NCI-H345 (cell line): ENCODE measurements around the gene RNU6-1.

Experiments
- DNase-seq: peaks from one replicate; lab custom pipeline; 2025; lab: John Stamatoyannopoulos, UW

RNU6-1 gene

GRCh38 chr15:67857220-67857619 lies 17.4 kb upstream of the RNU6-1 start:
- no peak for DNase-seq

GRCh38 chr15:67855842-67856241 lies 16.0 kb upstream of the RNU6-1 start:
- DNase-seq: no peak

DNA sequence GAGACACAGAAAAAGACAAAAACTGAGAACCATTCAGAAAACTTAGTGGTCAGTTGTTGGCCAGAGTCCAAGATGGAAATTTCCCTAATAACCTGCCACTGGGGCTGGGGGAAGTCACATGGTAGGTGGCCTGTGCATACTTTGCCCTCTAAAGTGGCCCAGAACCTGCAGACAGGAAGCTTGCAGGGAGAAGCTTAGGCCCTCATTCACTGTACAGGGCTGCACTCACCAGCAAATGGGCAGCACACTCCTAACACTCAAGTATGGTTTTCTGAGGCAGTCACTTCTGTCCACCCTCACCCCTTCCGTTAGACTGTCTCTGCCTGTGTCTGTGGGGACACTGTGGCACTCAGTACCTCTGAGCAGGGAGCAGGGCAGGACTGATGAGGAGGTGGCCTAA lies 14.5 kb upstream of the RNU6-1 start:
- no peak for DNase-seq

- DNase-seq: peak; percentile 1
Measured at GRCh38 chr15:67853454-67853853, 13.6 kb upstream of the RNU6-1 start.

DNA sequence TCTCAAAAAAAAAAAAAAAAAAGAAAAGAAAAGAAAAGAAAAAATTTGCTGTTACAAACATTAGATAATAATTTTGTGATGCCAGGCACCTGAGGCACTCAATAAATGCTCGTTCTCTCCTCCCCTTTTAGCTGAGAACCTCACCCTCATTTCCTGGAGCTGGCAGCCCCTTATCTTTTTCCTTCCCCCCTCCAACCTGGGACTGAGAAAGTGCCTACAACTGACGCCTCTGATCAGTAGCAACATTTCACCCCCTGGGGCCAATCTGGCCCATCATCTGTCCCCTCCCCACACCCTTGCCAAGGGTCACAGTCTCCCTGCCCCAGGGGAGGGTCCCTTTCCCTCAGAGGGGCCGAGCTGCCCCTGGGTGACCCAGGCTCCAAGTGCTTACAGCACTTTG lies 12.6 kb upstream of the RNU6-1 start:
- no peak for DNase-seq

DNA sequence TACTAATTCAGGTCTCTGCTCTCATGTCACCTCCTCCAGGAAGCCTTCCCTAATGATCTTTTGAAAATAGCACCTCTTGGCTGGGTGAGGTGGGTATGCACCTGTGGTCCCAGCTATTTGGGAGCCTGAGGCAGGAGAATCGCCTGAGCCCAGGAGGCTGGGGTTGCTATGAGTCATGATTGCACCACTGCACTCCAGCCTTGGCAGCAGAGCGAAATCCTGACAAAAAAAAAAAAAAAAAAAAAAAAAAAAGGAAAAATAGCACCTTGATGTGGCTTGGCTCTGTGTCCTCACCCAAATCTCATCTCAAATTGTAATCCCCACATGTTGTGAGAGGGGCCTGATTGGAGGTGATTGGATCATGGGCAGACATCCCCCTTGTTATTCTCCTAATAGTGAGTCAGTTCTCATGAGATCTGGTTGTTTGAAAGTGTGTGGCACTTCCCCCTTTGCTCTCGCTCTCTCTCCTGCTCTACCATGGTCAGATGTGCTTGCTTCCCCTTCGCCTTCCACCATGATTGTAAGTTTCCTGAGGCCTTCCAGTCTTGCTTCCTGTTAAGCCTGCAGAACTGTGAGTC lies 11.2 kb upstream of the RNU6-1 start:
- DNase-seq: no peak

DNA sequence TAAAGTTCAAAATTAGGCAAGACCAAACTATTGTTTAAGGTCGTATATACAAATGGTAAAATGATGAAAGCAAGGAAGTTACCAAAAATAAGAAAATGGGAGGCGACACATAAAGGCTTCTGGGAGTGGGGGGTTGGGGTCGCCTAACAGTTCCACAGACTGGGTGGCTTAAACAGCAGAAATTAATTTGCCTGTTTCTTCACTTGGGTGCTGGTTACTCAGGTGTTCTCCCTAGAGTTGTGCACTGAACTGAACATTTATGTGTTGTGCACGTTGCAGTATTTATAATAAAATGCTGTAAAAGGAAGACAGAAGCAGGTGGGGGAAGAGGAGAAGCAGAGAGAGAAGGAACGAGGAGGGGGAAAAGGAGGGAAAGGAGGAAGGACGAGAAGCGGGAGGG lies 10.5 kb upstream of the RNU6-1 start:
- DNase-seq: no peak

DNA sequence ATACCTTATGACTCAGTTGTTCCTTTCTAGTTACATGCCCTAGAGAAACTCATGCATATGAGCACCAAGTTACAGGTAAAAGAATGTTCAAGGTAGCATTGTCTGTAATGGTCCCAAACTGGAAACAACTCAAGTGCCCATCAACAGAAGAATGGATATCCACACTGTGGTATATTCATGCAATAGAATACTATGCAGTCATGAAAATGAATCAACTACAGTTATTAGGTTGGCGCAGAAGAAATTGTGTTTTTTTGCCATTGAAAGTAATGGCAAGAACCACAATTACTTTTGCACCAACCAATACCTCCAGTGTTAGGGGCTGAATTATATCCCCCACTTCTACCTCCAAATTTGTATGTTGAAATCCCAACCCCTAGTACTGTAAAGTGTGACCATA lies 9.7 kb upstream of the RNU6-1 start:
- DNase-seq: no peak

DNA sequence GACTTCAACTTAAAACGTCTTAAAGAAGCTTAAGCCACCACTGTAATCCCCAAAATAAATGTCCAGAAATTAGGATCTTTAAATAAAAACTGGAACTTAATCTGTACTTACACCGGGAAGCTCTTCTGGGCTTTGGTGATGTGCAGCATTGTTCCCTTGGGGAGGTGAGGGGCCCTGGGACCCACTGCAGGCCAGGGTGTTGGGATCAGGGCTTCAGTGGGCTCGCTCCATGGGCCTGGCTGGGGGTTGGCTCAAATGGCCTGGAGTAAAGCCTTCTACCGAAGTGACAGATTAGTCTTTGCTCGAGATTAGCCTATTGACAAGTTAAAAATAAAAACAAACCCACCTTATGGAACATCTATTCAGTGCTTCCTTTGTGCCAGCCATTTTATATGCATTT lies 6.1 kb upstream of the RNU6-1 start:
- no peak for DNase-seq

GRCh38 chr15:67843571-67844387 lies 3.9 kb upstream of the RNU6-1 start:
- DNase-seq: no peak

DNA sequence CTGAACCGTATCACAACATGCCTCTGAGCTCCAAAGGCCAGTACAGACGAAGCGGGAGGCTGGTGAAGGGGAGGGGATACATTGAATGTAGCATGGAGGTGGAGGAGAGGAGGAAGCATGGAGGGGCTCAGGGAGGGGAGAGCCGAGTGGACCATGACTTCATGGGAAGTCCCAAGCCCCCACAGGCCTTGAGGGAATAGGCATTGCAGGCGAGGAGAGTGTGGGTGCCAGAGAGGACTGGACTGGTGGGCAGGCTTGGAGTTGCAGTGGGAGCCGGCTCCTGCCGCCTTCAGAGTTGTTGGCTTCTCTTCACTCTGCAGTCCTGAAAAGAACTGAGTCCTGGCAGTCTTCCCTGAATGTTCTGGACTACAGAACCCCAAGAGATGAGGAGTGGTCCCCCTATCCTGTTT lies 3.3 kb upstream of the RNU6-1 start:
- DNase-seq: no peak

DNA sequence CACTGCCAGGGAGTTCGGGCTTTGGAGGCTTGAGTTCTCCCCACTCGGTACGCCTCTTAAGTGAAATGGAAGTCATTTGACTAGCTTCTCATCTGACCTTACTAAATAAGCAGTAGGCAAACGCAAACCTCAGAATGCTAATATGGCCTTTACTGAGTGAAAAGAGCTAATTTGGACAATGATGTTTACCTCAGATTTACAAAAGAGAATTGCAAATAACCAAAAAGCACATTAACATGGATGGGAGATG lies 1.6 kb upstream of the RNU6-1 start:
- no peak for DNase-seq

GRCh38 chr15:67840749-67841512 lies 1.1 kb upstream of the RNU6-1 start:
- peak; percentile 61 for DNase-seq

DNA sequence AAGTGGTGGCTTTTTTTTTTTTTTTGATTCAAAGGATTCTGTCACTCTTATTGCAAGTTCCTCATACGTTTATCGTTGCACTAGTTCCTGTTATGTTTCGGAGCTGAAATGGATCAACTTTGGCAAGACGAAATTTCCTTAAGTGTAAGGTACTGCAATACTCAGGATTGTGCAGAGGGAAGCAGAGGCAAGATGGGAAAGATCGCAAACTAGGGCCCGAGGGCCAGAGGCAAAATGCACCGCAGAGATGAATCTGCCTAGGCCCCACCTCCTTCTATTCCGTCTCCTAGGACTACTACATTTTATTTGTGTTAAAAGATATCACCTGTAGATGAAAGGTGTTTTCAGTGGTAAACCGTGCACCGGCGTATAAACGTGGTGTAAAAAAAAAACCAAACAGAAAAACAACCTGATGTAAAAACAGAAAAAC lies 331 bp downstream of the RNU6-1 start:
- DNase-seq: peak; percentile 42

GRCh38 chr15:67838789-67839332 lies 984 bp downstream of the RNU6-1 start:
- peak; percentile 67 for DNase-seq

GRCh38 chr15:67836955-67837354 lies 2.9 kb downstream of the RNU6-1 start:
- DNase-seq: no peak

GRCh38 chr15:67836477-67836876 lies 3.4 kb downstream of the RNU6-1 start:
- DNase-seq: peak; percentile 24

GRCh38 chr15:67836134-67836455 lies 3.8 kb downstream of the RNU6-1 start:
- DNase-seq: no peak

DNA sequence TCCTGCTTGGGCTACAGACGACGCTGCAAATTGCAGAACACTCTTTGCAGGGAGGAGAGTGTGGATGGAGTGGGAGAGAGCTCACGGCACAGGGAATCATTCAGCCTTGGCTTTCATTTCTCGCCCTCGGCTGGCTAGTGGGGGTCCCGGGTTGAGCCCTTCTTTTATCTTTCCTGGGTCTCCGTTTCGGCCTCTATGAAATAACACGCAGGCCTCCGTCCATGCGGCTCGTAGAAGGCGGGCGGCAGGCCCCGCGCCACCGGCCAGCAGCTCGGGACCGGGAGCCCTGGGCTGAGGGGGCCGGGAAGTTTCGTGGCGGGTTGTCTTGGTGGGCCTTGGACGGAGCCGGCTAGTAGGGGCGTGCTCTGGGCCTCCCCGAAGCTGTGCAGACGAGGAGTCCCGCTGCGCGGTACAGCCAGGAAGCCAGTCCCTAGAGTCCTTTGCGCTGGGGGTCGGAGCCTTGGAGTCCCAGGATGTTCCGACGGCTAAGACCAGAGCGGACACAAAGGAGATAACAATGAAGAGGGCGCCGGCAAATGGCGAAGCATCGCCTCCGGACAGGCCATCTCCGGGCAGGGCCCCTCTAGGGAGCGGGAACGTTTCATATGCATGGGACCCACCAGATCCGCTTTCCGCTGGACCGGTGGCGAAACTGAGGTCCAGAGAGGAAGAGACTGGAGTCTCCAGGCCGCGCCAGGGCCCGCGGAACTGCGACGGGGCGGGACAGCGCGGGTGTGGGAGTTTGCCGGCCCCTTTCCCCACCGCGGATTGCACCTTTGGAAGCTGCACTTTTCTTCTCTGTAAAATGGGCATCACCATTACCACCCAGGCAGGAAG lies 4.3 kb downstream of the RNU6-1 start:
- DNase-seq: no peak

GRCh38 chr15:67834581-67835296 lies 5.1 kb downstream of the RNU6-1 start:
- DNase-seq: no peak

GRCh38 chr15:67833710-67834511 lies 5.9 kb downstream of the RNU6-1 start:
- no peak for DNase-seq
